HG02938 (cell line): Measurements from ENCODE around the gene SPACA6.

ENCODE experiments used
- ATAC-seq: cut with Tn5 transposase; IDR thresholded peaks from one replicate; pipeline ENCODE4 v1.9.1; 2021; ENCODE audit warnings: mild to moderate bottlenecking, moderate library complexity; ENCODE audit not compliant: unreplicated experiment

Gene SPACA6

DNA sequence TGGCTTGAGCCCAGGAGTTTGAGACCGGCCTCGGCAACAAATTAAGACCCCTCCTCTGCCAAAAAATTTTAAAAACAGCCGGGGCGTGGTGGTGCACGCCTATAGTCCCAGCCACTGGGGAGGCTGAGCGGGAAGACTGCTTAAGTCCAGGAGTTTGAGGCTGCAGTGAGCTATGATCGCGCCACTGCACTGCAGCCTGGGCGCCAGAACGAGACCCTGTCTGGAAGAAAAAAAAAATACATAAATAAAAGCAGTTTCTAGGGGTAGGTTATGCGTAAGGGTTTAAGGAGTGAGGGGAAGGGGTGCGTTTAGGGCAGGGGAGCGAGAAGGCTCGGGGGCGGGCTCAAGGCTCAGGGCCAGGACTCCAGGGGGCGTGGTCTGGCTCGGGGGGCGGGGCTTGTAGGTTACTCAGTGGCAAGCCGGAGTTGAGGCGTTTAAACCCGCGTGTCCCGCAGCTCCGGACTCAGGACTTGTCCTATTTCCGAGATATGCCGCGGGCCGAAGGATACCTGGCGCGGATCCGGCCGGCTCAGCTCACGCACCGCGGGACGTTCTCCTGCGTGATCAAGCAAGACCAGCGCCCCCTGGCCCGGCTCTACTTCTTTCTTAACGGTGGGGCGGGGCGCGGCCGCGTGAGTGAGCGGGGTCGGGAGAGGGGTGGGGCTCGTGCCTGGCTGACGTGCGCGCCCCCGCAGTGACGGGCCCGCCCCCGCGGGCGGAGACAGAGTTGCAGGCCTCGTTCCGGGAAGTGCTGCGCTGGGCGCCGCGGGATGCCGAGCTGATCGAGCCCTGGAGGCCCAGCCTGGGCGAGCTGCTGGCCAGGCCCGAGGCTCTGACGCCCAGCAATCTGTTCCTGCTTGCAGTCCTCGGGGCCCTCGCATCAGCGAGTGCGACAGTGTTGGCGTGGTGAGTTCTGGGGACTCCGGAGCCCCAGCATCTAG is 10.7 kb downstream of the SPACA6 start:
- ATAC-seq = peak; percentile 70

DNA sequence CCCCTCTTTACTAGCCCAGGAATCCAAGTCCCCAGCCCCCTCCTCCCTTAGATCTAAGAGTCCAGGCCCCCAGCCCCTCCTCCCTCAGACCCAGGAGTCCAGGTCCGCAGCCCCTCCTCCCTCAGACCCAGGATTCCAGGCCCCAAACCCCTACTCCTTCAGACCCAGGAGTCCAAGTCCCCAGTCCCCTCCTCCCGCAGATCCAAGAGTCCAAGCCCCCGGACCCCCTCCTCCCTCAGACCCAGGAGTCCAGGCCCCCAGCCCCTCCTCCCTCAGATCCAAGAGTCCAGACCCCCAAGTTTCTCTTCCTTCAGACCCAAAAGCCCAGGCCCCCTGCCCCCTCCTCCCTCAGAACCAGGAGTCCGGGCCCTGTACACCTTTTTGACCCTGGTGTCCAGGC is 11.5 kb downstream of the SPACA6 start:
- no peak for ATAC-seq

- ATAC-seq = no peak
Measured at GRCh38 chr19:51706296-51706695, 13.2 kb downstream of the SPACA6 start.

- ATAC-seq = no peak
Measured at GRCh38 chr19:51706885-51707284, 13.8 kb downstream of the SPACA6 start.

DNA sequence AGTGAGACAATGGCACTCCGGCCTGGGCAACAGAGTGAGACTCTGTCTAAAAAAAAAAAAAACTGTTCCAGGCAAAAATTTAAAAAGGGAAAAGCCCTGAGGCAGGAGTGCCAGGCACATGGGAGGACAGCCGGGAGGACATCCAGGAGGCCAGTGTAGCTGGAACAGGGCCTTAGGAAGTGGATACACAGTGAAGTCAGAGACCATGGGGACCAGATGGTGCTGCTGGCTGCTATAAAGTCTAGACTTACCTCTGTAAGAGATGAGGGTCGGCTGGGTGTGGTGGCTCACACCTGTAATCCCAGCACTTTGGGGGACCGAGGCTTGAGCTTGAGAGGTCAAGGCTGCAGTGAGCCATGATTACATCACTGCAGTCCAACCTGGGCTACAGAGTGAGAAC is 15.7 kb downstream of the SPACA6 start:
- no peak for ATAC-seq

DNA sequence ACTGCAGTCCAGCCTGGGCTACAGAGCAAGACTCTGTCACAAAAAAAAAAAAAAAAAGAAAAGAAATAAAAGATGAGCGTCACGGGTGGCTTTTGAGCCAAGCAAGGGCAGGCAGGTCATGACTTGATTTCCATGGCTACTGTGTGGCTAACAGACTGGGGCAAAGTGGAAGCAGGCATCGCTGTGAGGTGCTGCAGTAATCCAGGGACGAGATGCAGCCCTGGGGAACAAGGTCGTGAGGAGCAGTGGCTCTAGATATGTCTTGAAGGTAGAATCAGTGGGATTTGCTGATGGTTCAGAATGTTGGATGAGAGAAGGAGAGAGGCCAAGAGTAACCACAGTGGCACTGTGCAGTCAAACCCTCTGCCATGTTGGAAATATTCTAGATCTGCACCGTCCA is 16.4 kb downstream of the SPACA6 start:
- ATAC-seq = no peak

DNA sequence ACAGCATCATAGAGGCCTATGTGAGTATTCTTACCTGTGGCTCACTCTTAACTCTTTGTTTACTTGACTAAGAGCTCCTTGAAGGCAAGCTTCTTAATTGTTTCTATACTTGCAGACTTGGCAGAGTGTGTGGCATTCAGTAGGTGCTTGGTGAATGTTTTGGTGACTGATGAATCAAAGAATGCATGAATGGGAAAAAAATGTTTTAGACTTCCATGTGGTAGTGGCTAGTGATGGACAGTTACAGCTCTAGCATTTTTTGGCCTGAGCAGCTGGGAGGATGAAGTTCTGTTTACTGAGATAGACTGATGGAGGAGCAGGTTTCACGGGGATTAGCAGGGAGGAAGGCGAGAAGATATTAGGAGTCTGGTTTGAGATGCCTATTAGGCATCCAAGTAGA is 17.0 kb downstream of the SPACA6 start:
- ATAC-seq = no peak

DNA sequence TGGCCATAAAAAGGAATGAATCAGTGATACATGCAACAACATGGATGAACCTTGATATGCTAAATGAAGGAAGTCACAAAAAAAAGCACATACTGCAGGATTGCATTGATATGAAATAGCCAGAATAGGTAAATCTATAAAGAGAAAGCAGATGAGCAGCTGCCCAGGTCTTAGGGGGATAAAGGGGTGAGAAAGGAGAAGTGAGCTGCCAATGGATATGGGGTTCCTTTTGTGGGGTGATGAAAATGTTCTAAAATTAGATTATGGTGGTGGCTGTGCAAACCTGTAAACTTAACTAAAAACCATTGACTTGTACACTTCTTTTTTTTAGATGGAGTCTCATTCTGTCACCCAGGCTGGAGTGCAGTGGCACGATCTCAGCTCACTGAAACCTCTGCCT is 18.6 kb downstream of the SPACA6 start:
- no peak for ATAC-seq

GRCh38 chr19:51712461-51713081 is 19.4 kb downstream of the SPACA6 start:
- ATAC-seq = no peak

DNA sequence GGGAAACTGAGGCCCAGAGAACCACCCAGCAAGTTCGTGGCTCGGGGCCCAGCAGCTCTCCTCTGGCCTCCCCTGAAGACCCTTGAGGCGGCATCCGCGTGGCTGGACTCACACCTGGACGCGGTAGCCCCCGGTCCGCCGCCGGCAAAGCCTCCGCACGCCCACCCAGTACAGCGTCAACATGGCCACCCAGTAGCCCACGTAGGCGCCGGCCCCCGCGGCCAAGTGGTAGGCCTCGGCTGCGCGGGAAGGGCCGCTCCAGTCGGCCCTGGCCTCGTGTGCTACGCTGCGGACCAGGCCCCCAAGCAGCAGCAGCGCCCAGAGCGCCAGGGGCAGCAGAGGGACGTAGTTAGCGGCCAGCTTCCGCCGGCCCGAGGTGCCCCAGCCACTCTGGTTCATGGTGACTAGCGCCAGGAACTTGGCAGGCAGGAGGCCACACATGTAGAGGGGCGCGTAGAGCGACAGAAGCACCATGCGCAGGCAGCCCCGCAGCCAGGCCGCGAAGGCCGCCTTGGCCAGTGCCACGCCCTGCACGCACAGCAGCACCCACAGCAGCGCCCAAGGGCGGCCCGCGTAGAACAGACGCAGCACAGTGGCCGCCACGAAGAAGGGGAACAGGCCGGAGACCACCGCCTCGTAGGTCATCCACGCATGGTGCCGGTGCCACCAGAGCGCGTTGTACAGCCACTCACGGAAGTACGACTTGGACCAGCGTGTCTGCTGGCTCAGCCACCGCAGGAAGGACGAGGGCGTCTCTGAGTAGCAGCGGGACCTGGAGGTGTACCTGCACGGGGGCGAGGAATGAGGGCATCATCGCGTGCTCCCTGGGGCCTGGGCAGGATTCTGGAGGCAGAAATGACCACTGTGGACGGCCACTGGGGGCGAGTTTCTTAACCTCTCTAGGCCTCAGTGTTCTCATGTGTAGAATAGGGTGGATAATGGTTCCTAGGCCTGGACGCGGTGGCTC is 20.5 kb downstream of the SPACA6 start:
- ATAC-seq = no peak

DNA sequence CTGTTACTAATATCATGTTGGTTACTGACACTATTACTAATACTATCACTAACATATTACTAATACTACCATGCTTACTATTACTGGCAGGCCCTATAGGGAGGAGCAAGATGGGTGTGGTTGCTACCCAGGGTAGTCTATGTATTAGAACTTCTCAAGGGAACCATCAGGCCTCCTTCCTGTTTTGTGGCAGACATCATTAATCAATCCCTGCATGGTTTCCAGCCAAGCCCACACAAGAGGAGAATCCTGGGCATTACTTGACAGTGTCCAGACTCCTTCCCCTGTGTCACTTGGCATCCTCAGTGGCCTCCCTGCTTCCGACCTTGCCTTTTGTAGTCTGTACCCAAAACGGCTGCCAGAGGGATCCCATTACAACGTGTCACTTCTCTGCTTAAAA is 21.7 kb downstream of the SPACA6 start:
- no peak for ATAC-seq

DNA sequence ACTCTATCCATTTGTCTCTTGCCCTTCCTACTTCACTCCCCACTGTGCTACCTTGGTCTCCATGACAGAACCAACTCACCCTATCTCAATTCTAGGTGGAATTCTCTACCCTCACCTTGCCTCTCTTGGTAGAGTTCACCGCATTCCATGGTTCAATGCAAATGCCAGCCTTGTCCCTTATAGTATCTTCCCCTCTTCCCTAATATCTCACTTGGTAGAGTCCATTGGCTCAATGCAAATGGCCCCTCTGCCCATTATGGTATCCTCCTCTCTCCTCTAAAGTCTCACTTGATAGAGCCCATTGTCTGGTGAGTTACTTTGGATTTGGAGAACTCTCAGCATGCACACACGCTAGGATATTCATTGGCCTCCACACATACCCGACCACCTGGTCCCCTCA is 22.7 kb downstream of the SPACA6 start:
- ATAC-seq = no peak

DNA sequence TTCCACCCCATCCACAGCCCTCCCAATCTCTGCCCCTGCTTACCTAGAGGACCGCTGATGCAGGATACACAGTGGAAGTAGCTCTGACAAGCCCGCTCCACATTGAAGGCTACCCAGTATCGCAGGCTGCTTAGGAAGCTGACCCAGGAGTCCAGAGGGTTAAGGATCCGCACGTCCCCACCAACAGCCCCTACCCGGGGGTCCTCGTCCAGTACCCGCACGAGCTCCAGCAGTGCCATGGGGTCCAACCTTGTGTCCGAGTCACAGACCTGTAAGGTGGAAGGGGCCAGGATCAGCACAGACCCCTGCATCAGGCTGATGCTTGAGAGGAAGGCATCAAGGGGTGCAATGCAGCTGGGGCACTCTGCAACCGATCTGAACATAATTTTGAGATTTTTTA is 23.8 kb downstream of the SPACA6 start:
- no peak for ATAC-seq

DNA sequence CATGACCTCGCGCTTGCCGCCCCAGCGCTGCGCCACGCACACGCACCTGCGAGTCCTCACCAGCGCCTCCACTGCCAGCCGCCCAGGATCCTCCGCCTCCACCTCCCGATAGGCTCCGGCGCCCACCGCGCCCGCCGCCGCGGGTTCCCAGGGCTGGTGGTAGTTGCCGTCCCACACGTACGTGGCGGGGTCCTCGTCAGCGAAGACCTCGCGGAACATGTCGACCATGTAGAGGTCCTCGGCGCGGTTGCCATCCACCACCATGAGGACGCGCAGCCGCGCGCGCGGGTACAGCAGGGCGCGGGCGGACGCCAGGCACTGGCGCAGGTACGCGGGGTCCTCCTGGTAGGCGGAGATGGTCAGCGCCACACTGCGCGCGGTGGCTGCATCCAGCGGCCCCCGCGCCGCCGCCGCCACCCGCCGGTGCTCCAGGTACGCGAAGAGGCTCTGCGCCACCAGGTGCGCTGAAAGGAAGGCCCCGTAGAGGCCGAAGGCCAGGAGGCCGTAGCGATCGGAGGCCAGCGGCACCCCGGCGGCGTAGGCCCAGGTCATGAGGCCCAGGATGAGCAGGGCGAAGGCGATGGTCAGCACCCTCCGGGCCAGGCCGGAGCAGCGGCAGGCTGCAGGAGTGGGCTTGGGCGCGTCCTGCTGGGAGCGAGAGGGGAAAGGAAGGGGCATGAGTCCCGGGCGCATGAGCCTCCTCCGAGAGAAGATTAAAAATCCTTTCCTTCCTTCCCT is 26.3 kb downstream of the SPACA6 start:
- no peak for ATAC-seq

- ATAC-seq = no peak
Measured at GRCh38 chr19:51721905-51722304, 28.8 kb downstream of the SPACA6 start.

DNA sequence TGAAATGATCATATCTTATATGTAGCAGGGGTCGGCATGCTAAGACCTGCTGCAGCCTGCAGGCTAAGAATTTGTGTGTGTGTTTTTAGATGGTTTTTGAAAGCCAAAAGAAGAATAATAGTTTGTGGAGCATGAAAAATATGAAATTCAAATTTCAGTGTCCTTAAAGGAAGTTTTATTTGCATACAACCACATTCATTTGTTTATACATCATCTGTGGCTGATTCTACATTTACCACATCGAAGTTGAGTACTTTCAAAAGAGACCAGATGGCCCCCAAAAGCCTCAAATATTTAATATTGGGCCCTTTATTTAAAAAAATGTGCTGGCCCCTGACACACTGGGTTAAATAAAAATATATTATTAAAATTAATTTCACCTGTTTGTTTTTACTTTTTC is 29.4 kb downstream of the SPACA6 start:
- ATAC-seq = no peak

DNA sequence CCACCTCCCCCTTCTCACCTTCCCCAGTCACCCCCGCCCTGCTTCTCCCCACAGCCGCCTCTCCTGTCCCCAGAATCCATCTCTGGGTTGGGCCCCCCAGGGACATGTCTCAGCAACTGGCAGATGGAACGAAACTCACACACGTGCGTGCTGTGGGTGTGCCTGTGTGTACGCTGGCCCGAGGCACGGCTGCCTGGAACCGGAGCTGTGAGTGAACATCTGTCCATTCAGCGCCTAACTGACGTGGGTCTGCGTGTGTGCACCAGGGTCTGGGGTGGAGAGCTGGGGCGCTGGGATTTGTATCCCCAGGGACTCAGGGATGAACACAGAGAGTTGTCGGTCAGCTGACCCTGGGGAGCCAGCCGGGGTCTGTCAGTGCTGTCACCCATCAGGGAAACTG is 31.4 kb downstream of the SPACA6 start:
- ATAC-seq = no peak

DNA sequence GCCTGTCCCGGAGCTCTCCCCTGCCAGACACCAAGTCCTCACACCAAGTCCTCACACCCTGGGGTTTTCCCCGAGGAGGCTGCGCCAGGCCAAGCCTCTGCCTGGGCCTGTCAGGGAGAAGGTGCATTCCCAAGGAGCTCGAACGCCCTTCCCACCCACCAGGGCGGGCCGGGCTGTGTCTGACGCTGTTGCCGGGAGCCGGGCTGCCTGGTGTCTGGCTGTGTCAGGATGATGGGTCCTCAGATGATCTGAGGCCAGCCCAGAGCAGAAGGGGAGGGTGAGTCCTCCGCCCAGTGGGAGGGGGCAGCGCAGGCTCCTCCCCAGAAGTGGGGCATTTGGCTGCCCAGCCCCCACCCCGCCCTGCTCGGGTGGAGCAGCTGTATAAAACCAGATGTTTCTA is 32.9 kb downstream of the SPACA6 start:
- ATAC-seq = no peak

DNA sequence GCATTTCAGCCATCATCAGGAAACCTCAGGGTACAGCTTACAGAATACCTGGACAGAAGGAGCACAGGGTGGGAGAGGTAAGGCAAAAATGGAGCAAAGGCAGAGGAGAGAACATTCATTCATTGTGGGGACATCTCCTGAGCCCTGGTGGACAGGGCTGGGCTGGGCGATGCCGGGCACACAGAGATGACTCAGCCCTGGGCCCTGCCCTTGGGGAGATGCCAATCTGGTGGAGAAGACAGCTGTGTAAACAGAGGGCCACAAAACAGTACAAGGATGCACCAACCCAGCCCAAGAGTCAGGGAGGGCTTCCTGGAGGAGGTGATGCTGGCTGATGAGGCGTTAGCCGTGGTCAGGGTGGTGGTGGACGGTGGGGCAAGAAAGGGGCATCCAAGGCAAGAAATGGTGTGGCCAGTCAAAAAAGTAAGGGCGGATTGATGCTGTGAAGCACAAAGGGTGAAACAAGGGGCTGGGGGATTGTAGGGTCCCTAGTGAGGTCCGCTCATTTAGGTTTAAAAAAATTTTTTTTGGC is 34.3 kb downstream of the SPACA6 start:
- no peak for ATAC-seq

GRCh38 chr19:51729781-51730180 is 36.7 kb downstream of the SPACA6 start:
- no peak for ATAC-seq
